ENCODE data around the gene PLCZ1. TPM values are rescaled to one million over a fixed set of nuclear protein-coding genes. Genes with fewer than 3 reads are reported as not detected.
"Not testable (repeated sequence)": the region's sequence is repeated elsewhere in the genome, so short reads cannot be mapped to it uniquely, and the experiment has no call there.

Gene PLCZ1, protein sequence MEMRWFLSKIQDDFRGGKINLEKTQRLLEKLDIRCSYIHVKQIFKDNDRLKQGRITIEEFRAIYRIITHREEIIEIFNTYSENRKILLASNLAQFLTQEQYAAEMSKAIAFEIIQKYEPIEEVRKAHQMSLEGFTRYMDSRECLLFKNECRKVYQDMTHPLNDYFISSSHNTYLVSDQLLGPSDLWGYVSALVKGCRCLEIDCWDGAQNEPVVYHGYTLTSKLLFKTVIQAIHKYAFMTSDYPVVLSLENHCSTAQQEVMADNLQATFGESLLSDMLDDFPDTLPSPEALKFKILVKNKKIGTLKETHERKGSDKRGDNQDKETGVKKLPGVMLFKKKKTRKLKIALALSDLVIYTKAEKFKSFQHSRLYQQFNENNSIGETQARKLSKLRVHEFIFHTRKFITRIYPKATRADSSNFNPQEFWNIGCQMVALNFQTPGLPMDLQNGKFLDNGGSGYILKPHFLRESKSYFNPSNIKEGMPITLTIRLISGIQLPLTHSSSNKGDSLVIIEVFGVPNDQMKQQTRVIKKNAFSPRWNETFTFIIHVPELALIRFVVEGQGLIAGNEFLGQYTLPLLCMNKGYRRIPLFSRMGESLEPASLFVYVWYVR
- total RNA-seq, result not detected

DNA sequence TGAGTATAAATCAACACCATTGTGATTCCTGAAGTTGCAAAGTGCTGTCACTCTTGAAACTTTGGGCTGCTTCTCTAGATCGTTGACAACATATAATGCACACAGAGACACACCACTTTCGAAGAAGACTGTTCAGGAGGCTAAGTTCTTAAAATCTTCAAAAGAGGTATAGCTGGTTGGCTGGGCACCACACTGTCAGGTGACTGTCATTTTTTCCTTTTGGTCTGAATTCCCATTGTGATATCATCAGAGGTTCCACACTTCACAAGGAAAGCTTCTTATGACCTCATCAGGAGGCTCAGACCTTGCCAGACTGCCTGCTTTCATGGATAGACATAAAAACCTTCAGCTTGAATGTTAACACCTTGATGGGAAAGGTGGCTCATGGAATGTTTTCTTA, at the start of gene PLCZ1, which contains the start of gene CAPZA3:
Gene PLCZ1, minus strand, starts transcription at position 194 of the 400 bp plus-strand sequence. CDS start 641 bp downstream, outside the sequence.
Gene CAPZA3, plus strand, starts transcription at position 301 of the 400 bp plus-strand sequence. CDS start 150 bp downstream, outside the sequence.
- peaks cover 4% of the 10 kb centered on the region for H3K9me3 ChIP-seq
- H3K27me3 ChIP-seq, result no peaks in the 10 kb centered on the region
- no peak within 1 kb of the TSS for H3K4me3 ChIP-seq
- no peak for DNase-seq (ENCODE audit: extremely low spot score in 2 of 2)
- TF ChIP-seq, protein P1, sequence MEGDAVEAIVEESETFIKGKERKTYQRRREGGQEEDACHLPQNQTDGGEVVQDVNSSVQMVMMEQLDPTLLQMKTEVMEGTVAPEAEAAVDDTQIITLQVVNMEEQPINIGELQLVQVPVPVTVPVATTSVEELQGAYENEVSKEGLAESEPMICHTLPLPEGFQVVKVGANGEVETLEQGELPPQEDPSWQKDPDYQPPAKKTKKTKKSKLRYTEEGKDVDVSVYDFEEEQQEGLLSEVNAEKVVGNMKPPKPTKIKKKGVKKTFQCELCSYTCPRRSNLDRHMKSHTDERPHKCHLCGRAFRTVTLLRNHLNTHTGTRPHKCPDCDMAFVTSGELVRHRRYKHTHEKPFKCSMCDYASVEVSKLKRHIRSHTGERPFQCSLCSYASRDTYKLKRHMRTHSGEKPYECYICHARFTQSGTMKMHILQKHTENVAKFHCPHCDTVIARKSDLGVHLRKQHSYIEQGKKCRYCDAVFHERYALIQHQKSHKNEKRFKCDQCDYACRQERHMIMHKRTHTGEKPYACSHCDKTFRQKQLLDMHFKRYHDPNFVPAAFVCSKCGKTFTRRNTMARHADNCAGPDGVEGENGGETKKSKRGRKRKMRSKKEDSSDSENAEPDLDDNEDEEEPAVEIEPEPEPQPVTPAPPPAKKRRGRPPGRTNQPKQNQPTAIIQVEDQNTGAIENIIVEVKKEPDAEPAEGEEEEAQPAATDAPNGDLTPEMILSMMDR (IDR thresholded peaks at IDR 0.05), result no peak
- H3K27ac ChIP-seq, result no peak within 1 kb of the TSS
- intact Hi-C loops (cut with DNase I), result no loop called here
- H3K4me1 ChIP-seq, result no peaks in the 10 kb centered on the region
- H3K36me3 ChIP-seq, result no peaks in the 10 kb centered on the region

DNA sequence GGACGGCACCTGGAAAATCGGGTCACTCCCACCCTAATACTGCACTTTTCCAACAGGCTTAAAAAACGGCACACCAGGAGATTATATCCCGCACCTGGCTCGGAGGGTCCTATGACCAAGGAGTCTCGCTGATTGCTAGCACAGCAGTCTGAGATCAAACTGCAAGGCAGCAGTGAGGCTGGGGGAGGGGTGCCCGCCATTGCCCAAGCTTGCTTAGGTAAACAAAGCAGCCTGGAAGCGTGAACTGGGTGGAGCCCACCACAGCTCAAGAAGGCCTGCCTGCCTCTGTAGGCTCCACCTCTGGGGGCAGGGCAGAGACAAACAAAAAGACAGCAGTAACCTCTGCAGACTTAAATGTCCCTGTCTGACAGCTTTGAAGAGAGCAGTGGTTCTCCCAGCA, 47.7 kb upstream of the PLCZ1 start:
- DNase-seq (ENCODE audit: extremely low spot score in 2 of 2); H3K9me3 ChIP-seq; H3K4me1 ChIP-seq; H3K27ac ChIP-seq; H3K4me3 ChIP-seq; intact Hi-C loops (cut with DNase I); H3K27me3 ChIP-seq; H3K36me3 ChIP-seq: not testable (repeated sequence)

DNA sequence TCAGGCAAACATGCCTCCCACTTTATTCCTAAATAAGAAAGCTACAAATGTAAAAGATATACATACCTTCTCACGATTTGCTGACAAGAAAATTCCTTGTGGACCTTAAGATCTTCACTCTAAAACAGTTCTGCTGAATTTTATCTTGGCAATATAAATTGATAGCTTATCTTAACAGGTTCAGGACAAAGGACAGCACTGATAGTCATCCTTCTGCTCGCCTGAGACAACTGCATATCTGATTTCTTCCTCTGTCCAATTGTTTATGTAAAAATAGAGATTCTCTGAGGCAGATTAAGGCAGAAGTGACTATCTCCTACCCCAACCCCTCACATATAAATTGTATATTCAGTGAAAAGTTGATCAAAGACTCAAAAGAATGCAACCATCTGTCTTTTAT, 45.0 kb upstream of the PLCZ1 start:
- DNase-seq (ENCODE audit: extremely low spot score in 2 of 2), result no peak
- Histone ChIP-seq H3K4me1 (no peaks in the 10 kb centered on the region), H3K4me3 (no peak overlapping the region), H3K27ac (no peak overlapping the region), H3K9me3 (no peaks in the 10 kb centered on the region), H3K36me3 (no peaks in the 10 kb centered on the region), H3K27me3 (no peaks in the 10 kb centered on the region)
- intact Hi-C loops (cut with DNase I), result no loop called here
- TF ChIP-seq, protein P1 (IDR thresholded peaks at IDR 0.05), result no peak
- TF ChIP-seq POLR2AphosphoS5 (IDR thresholded peaks at IDR 0.05; ENCODE audit: insufficient read depth in 1 of 2, low read depth in 1 of 2), result no peak
- TF ChIP-seq POLR2A (IDR thresholded peaks at IDR 0.05), result no peak

DNA sequence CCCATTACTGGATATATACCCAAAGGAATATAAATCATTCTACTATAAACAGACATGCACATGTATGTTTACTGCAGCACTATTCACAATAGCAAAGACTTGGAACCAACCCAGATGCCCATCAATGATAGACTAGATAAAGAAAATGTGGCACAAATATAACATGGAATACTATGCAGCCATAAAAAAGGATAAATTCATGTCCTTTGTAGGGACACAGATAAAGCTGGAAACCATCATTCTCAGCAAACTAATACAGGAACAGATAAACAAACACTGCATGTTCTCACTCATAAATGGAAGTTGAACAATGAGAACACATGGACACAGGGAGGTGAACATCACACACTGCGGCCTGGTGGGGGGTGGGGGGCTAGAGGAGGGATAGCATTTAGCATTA, 28.7 kb upstream of the PLCZ1 start:
- H3K4me1 ChIP-seq; H3K27ac ChIP-seq; H3K9me3 ChIP-seq; H3K4me3 ChIP-seq; H3K27me3 ChIP-seq; intact Hi-C loops (cut with DNase I); DNase-seq (ENCODE audit: extremely low spot score in 2 of 2); H3K36me3 ChIP-seq: not testable (repeated sequence)

DNA sequence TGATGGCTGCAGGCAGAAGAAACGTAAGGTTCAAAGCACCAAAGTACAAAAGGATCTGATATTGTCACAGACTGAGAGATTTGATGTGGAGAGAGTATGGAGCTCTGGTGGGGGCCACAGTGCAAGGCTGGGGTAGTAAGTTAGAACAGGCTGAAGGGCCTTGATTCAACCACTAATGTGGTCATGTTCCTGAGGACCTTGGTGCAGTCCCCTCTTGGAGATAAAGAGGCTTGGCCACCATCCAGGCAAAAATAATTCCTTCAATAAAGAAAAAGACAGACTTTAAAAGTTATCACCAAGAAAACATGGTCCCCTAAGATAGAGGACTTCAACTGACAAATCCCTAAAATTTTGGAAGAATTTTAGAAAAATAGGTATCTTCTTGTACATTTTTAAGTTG, 17.5 kb upstream of the PLCZ1 start:
- Histone ChIP-seq H3K27me3 (no peaks in the 10 kb centered on the region), H3K36me3 (no peaks in the 10 kb centered on the region), H3K4me3 (no peak overlapping the region), H3K9me3 (no peaks in the 10 kb centered on the region), H3K27ac (no peak overlapping the region), H3K4me1 (peaks cover 13% of the 10 kb centered on the region)
- intact Hi-C loops (cut with DNase I), result no loop called here
- TF ChIP-seq POLR2A (IDR thresholded peaks at IDR 0.05), result no peak
- TF ChIP-seq, protein P1 (IDR thresholded peaks at IDR 0.05), result no peak
- no peak for TF ChIP-seq POLR2AphosphoS5 (IDR thresholded peaks at IDR 0.05; ENCODE audit: insufficient read depth in 1 of 2, low read depth in 1 of 2)
- DNase-seq (ENCODE audit: extremely low spot score in 2 of 2), result no peak

DNA sequence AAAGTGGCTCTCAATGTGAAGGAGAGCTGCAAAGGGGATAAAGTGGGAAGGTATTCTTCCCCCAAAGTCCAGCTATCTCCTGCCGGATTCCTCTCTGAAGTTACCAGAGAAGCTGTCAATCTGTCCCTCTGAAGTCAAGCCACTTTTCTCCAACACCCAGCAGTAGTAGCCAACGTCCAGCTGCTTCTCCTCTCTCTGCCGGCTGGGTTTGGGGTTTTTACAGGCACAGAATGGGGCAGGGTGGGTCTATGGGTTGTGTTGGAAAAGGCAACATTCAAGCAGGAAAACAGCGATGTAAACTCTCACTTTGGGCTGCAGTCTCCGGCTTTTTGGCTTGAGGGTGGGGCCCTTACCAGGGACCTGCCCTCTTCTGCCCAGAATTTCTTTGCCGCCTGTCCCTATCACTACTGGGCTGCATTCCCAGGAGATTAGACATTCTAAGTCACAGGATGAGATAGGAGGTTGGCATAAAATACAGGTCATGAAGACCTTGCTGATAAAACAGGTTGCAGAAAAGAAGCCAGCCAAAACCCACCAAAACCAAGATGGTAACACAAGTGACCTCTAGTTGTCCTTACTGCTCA, 16.4 kb upstream of the PLCZ1 start:
- H3K27me3 ChIP-seq, result no peaks in the 10 kb centered on the region
- no peaks in the 10 kb centered on the region for H3K9me3 ChIP-seq
- no peak overlapping the region for H3K27ac ChIP-seq
- H3K4me1 ChIP-seq, result peaks cover 13% of the 10 kb centered on the region
- intact Hi-C loops (cut with DNase I), result no loop called here
- TF ChIP-seq POLR2AphosphoS5 (IDR thresholded peaks at IDR 0.05; ENCODE audit: insufficient read depth in 1 of 2, low read depth in 1 of 2) (no peak), POLR2A (IDR thresholded peaks at IDR 0.05) (no peak)
- TF ChIP-seq, protein P1 (IDR thresholded peaks at IDR 0.05), result no peak
- DNase-seq (ENCODE audit: extremely low spot score in 2 of 2), result no peak
- H3K4me3 ChIP-seq, result no peak overlapping the region
- H3K36me3 ChIP-seq, result no peaks in the 10 kb centered on the region
